Hindlimb muscle (tissue), 1 donor: ENCODE measurements around the gene CLIP4. TPM values are rescaled to one million over a fixed set of nuclear protein-coding genes. Genes with fewer than 3 reads are reported as not detected.

Source experiments
- DNase-seq: peaks from one replicate; pipeline ENCODE4 v3.0.0-alpha.2; 2013
- polyA plus RNA-seq: library from polyadenylated mRNA; unstranded; fragments of 120-200 nt; gene quantifications from one replicate; pipeline ENCODE4 v1.2.1, GENCODE V29; 2013; ENCODE audit not compliant: insufficient read length

The CLIP4 gene
- polyA plus RNA-seq, 1 donor = 16.6 TPM

DNA sequence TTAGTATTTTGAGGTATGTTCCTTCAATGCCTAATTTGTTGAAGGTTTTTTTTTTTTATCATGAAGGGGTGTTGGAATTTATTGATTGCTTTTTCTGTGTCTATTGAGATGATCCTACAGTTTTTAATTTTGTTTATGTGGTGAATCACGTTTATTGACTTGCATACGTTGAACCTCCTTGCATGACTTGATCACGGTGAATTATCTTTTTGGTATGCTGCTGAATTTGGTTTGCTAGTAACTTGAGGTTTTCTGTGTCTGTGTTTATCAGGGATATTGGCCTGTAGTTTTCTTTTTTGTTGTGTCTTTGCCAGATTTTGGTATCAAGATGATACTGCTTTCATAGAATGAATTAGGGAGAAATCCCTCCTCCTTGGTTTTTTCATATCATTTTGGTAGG is 23.9 kb downstream of the CLIP4 start:
- no peak for DNase-seq

DNA sequence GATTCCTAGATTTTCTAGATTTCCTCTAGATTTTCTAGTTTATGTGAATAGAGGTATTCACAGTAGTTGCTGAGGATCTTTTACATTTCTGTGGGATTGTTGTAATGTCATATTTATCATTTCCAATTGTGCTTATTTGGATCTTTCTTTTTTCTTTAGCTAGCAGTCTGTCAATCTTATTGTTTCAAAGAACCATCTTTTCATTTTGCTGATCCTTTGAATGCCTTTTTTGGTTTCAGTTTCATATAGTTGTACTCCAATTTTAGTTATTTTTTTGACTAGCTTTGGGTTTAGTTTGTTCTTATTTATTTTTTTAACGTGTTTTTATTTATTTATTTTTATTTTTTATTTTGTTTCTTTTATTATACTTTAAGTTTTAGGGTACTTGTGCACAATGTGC is 24.5 kb downstream of the CLIP4 start:
- DNase-seq = no peak

DNA sequence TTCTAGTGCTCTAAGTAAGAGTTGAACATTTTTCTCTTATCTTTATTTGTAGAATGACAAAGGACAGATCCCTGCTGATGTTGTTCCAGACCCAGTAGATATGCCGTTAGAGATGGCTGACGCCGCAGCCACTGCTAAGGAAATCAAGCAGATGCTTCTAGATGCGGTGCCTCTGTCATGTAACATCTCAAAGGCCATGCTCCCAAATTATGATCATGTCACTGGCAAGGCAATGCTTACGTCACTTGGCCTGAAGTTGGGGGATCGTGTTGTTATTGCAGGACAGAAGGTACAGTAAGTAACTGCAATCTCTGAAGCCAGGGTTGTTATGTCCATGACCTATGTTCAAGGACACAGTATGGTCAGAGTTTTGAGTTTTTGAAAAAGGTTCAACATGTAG is 28.4 kb downstream of the CLIP4 start:
- DNase-seq = no peak

DNA sequence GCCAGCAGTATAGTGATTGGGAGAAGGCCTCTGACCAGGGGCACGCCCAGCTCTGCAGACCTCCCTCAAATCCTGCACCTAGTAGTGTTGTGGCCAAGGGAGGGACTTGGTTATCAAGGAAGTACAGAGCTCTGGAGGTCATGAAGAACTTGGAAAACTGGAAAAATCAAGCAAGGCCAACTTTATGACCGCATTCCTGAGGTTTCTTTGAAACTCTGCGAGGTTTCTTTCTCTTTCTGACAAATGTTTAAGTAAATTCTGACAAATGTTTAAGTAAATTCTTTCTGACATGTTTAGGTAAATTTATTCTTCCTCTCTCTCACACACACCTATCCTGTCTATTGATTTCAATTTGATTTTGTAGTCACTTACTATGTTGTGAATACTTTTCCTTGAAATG is 31.0 kb downstream of the CLIP4 start:
- DNase-seq = no peak

DNA sequence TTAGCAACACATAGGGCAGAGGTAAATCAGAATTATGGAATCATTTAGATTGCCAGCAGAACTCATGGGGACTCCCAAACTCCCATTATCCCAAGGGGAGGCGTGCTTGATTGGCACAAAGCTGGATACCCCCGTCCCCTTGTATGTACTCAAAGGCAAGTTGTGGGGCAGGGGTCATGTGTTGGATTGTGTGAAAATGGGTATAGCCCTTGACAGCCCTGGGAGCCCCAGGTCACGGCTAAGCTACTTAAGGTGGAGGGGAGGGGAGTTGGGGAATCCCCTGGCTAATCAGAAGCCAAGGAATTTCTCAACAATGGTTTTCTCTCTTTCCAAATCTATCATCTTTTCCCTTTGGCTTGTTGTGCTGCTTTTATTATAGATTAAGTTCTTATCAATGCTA is 32.7 kb downstream of the CLIP4 start:
- DNase-seq = no peak

DNA sequence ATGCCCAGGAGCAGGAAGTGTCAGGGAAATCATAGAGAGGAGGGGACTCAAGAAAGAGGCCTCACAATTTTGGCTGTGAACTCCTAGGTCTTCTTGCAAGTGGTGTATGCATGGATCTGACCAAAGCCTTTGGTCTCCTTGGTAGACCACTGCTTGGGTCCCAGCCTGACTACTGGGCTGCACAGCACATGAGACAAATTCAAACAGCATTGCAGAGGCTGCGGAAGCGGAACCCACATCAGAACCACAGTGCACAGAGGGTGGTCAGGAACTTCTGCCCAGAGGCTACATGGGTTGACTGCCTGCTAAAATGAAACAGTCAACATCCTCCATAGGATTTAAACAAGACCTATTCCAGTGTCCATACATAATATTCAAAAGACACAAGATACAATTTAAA is 39.4 kb downstream of the CLIP4 start:
- no peak for DNase-seq

DNA sequence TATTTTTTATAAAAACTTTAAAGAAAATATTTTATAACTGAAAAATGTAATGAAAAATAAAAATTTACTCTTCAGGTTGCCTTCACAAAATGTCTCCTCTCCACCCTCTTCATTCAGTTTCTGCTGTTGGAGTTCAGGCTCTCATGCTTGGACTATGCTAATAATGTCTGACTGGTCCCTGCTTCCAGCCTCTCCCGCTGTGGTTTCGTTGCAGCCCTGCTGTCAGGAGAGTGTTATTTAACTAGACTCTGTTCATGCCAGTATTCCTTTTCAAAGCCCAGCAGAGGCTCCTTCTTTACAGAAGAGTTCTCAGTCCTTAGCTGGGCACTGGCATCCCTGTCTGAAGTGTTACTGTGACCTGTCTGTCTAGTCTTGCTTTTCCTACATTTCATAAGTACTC is 40.4 kb downstream of the CLIP4 start:
- no peak for DNase-seq

DNA sequence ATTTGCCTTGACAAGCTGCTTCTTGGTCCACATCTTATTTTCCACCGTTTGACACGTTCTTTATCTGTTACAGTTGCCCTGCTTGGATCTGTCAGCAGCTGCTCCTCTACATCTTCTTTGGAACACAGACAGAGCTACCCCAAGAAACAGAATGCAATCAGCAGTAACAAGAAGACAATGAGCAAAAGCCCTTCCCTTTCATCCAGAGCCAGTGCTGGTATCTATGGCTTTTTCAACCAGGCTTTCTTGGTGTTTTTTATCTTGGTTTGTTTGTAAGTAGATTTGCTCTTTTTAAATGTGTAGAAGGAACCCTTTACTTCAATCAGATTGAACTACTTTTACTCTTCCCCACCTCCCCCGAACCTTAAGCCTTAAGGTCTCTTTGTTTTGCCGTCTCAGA is 41.9 kb downstream of the CLIP4 start:
- no peak for DNase-seq

DNA sequence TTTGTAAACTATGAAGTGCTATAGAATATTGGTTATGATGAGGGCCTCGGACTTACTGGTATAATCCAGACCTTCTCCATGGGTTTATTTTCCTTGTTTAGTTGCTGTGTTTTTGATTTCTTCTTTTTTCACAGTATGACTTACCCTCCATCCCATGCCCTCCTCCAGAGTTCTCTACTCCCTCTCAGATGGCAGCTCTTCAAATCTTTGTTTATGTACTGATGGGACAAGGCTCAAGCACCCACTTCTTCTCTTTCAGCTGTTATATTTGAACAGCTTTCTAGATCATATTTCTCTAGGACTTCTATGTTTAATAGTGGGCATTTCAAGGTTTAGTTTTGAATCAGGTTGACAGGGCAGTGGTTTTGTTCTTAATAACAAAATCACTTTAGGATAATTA is 43.9 kb downstream of the CLIP4 start:
- no peak for DNase-seq

DNA sequence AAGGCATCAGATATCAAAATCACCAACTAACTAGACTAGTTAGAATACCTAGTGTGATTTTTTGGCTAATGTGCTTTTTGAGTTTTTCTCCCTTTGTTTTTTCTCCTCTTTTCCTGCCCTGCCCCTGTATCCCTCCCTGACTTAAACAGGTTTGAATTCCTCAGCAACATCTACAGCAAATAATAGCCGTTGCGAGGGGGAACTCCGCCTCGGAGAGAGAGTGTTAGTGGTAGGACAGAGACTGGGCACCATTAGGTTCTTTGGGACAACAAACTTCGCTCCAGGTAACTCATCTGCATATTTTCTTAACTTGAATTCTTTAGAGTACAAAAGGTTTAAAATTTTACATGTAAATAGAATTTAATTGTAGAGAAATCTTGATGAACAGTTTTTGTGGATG is 45.0 kb downstream of the CLIP4 start:
- DNase-seq = no peak

DNA sequence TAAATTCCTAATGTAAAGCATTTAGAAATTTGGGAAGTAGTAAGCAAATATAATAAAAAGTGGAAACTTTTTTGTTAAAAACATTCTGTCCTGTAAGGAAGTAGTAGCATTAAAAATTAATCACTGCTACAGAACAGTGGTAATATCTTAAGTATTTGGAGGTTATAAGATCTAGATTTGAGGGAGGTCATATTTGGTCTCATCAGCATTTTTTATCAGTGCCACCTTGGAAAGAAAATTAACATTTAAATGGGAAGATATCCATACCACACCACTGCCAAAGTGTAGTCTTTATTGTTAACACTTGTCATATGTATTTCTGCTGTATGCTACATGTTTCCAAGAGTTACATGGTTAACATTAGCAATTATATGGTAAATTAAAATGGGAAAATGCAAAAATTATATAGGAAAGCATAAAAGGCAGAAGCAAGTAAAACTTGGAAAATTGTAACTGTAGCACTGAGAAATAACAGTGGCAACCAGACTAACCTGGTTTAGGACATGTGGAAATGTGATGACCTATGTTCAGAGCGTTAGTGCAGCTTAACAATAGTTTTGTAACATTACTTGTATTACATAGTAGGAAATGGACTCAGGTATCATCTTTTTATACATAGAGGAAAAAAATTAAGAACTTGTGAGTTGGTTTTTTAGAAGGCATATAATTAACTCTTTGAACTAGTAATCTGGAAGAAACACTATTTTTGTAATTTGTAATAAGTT is 47.2 kb downstream of the CLIP4 start:
- no peak for DNase-seq

DNA sequence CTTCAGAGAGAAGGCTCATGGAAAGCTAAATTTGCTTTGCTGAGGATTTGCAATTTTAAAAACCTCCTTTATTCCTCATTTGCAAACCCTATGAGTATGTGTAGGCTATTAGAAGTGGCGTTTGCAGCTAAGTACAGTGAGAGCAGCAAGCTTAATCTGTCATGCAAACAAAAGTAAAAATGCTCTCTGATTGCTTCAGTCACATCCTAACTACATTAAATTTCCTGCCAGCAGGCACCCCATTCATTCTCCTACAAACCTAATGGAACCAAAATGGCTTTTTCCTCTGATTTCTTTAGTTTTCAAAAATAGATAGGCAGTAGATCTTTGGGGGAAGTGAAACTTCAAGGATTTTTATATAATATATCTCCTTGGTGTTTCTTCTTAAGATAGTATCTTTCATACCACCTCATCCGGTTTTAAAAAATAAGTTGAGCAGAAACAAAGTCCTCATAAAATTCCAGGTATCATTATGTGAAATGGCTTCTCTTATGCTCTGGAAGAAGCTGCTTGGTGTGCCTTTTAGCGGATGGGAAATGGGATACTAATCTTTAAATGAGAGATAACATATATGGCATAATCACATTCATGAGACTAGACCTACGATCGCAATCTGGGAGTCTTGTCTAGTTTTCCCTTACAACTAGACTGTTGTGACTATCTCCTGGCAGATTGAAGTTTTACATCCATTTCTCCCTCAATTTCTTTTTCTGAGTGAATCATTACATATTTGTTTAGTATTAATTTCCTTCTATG is 49.1 kb downstream of the CLIP4 start:
- no peak for DNase-seq

DNA sequence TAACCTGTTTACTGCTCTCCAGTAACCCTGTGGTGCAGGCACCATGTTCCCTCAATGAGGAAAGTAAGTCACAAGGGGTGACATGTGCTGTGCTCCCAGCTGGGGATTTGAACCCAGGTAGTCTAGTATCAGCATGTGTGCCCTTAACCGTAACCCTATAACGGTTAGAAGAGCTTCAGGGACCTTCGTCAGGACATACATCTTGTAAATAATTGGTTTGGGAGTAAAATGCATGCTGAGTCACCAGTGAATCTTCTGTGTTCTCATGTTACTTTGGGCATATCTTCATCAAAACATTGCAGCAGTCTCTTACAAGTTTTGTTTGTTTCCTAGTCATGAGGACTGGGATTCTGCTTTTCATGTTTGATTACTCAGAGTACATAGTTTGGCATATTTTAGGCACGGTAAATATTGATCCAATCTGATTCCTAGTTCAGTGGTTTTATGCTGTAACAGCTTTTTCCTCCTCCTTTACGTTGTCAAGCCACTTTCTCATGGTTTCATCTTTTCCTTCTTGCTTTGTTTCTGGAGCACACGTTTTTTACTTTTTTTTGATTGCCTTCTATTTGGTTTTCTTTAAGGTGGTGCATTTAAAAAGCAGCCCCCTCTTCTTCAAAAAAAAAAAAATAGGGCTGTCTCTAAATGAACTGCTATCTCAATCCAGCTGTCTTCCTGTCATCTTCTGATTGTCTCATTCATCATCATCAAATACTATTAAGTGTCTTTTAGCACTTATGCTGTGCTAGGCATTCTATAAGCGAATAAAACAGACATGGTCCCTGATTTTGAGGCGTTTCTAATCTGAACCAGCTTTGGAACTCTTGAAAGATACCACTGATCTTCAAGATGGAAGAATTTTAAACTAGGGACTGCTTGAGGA is 50.4 kb downstream of the CLIP4 start:
- DNase-seq = no peak

DNA sequence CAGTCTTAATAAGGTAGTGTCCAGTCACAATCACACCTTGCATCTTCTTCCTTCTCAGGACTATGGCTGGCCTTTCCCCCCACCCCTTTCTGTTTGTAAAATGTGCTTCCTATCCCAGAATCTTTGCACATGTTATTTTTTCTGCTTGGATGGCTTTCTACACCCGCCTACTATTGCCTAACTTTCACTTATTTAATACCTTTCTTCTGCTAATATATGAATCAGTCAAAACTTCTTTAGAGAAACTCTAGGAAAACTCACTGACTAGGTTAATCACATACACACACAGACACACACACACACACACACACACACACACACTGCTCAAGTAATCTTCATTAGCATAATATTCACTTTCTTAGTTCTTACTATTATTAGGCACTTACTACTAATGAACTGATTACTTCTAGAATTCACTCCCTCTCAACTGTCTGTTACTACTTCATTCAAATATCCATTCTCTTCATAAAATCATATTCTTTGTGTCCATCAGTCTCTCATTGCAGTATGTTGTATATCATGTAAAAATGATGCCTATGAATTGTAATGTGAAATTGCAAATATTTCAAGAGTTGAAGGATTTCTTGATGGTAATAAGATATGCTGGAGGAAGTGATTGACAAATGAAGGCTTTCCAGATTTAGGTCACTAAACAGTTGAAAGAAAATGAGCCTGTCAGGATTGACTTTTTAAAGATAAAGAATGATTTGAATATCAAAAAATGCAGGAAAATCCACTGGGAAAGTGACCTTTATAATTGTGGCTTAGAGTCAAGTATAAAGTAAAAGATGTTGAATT is 51.2 kb downstream of the CLIP4 start:
- DNase-seq = no peak

DNA sequence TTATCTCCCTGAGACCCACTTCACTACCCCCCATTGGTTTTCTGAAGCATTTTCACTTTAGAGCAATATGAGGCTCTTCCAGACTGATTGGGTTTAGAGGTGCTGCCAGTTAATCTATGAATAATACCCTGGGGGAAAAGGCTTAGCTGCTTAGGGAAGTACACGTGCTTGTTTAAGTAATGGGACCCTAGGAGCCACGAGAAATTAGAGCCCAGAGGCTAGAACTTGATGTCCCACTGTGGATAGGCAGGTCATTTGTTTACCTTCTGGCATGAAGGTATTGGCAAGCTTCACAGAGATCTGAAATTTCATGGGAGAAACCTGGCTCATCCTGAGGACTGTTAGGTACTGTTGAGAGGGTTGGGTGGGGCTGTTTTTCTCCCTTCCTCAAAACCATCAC is 59.7 kb downstream of the CLIP4 start:
- no peak for DNase-seq

DNA sequence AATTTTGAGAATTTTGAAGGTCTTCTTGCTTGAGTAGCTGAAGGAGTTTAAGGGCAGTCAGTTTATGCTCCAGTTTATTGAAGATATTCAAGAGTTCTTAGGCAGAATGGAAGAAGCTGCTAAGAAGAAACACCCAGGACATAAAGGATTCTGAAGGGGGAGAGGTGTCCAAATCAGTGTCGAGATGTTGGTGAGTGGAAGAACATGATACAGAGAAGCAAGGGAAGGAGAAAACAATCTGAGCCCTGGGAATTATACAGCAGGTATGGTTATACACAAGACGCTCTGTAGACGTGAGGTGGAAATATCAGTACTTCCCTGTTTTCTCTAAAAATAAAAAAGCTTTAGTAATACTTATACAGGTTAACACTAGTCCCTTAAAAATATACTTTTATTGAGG is 60.1 kb downstream of the CLIP4 start:
- DNase-seq = no peak

DNA sequence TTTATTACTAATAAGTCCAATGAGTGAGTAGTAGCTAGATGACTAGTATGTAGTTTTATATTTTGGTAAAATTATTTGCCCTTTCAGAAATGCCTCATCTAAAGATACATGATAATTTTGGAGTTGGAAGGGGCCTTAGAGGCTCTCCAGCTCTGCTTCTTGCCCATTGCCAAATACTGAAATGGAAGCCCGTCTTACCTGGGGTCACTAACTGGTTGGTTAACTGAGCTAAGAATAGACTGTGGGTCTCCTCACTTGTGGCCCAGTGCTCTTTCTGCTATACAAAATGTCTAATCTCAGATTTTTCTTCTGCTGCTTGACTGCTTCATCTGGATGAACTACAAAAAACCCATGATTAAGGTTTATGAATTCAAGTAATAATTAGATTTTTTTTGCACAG is 67.1 kb downstream of the CLIP4 start:
- DNase-seq = no peak

DNA sequence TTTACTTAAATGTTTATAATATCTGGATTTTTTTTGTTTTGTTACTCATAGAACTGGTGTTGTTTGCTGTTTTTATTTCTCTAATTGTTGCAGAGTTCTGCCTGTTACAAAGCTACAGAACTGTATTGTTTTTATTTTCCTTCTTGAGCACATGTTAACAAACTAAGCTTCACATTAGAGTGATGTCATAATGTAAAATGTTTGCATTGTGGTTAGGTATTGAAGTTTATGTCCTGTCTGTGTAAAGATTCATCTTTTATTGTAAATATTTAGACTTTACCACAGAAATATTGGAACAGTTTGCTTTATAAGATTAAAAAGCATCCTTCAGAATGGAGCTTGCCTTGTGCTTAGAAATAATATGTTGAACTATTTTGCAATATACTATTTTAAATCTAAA is 67.7 kb downstream of the CLIP4 start:
- no peak for DNase-seq

DNA sequence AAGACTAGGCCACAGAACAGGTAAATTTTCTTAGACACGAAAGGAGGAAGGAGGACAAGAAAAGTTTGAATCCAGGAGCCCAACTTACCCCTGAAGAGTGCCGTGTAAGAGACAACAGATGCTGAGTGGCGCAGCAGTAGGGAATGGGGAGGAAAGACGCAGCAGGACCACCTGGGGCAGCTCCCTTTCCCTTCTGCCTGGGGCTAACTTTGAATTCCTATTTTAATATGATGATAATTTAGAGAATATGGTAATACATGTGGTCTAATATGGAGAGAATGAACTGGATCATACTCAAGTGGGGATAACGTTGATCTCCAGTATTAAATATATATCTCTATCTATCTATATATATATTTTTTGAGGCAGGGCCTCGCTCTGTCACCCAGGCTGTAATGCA is 69.3 kb downstream of the CLIP4 start:
- DNase-seq = no peak

DNA sequence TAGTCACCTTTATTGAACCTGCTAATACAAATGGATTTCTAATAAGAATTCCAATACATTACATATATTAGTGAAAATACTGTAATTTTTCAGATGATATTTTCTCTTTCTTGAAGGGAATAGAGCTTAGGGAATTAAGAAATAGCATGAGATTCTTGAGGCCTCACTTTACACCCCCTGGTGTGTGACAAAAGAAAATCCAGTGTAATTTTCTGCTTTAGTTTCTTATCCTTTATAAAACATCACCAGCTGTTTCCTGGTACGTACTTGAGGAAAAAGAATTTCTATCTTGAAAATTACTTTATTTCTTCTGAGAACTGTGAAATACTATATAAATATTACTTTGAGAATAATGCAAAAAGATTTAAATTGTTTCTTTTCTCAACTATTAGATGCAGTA is 71.6 kb downstream of the CLIP4 start:
- DNase-seq = no peak

DNA sequence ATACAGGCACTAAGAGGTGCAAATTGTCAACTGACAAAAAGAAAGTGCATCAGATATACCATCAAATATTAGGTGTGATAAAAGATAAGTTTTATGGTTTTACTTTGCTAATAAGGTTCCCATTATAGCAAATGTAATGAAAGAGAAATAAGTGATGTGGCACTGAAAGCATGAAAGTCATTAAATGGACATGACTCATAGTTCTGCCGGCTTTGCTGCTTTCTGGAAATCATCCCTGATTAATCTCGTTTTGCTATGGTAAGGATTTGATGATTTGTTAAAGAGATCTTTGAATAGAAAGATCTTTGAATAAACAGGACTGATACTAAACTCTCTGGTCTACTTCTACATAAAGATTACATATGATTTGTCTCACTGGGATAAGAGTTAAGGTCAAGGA is 72.7 kb downstream of the CLIP4 start:
- no peak for DNase-seq

DNA sequence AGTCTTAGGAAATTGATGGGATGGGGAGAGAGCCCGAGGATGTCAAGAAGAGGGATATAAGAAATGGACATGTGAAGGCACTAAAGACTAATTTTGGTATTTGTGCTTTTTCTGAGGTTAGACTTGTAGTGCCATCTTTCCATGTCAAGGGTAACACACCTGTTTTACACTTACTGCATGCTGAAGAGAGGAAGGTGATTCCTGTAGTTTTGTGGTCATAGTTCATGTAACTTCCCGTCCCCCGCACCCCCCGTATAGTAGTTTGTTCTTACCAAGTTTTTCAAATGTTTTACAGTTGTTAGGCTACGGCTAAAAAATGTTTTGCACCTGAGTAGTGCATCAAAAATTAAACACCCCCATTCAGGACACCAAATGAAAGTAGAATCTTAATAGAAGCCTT is 73.8 kb downstream of the CLIP4 start:
- DNase-seq = no peak

DNA sequence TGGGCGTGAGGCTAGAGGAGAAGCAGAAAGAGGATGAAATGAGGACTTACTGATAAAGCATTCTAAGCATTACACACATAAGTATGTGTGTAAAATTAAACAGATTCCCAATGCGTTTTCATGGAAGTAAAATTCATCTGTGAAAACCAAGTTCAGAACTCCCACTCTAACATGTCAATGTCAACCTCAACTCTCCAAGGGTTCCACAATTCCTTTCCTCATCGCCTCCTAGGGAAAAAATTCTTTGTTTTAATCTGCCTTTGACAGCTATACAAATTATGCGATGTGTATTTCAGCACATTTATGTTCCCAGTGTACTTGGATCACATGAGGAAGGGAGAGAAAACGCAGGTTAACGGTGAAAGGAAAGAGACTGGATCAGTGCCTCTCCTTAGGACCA is 76.6 kb downstream of the CLIP4 start:
- DNase-seq = no peak
